IMR-90 (cell line): ENCODE results near the gene HMCN1.

Source experiments
- CHD1 ChIP-seq: IDR thresholded peaks from 2 replicates; pipeline ENCODE4 v1.6.1; 2012; ENCODE audit warnings: low read depth, low read length, improper control_type of control experiment
- FOS ChIP-seq: fragments of 150-350 bp; IDR thresholded peaks from 2 replicates; pipeline ENCODE4 v1.6.1; 2016; ENCODE audit warnings: low read depth, low read length
- NFE2L2 ChIP-seq: fragments of 150-350 bp; IDR thresholded peaks from 2 replicates; pipeline ENCODE4 v1.6.1; 2016; ENCODE audit warnings: low read depth, mild to moderate bottlenecking, low read length
- POLR2A ChIP-seq: IDR thresholded peaks from 2 replicates; pipeline ENCODE4 v1.6.1; 2012; ENCODE audit warnings: mild to moderate bottlenecking, low read depth, low read length
- RAD21 ChIP-seq: IDR thresholded peaks from 2 replicates; pipeline ENCODE4 v1.6.1; 2012; ENCODE audit warnings: low read length, improper control_type of control experiment
- RCOR1 ChIP-seq: IDR thresholded peaks from 2 replicates; pipeline ENCODE4 v1.6.1; 2012; ENCODE audit warnings: mild to moderate bottlenecking, low read length, improper control_type of control experiment; ENCODE audit not compliant: insufficient replicate concordance
- RFX5 ChIP-seq: IDR thresholded peaks from 2 replicates; pipeline ENCODE4 v1.8.0; 2012; ENCODE audit warnings: low read depth, mild to moderate bottlenecking, low read length, moderate library complexity
- SMC3 ChIP-seq: fragments of 150-350 bp; IDR thresholded peaks from 2 replicates; pipeline ENCODE4 v1.6.1; 2016; ENCODE audit warnings: low read depth, mild to moderate bottlenecking, antibody characterized with exemption, low read length, moderate library complexity
- TF ChIP-seq, protein P1 (sequence below): conservative IDR thresholded peaks from 2 replicates; pipeline ENCODE4 v1.5.1; 2012; ENCODE audit warnings: mild to moderate bottlenecking, low read depth, low read length, improper control_type of control experiment
- TF ChIP-seq, protein P2 (sequence below): fragments of 150-350 bp; IDR thresholded peaks from 2 replicates; pipeline ENCODE4 v1.6.1; 2017; ENCODE audit warnings: mild to moderate bottlenecking, antibody characterized with exemption, low read length, low read depth

DNA sequence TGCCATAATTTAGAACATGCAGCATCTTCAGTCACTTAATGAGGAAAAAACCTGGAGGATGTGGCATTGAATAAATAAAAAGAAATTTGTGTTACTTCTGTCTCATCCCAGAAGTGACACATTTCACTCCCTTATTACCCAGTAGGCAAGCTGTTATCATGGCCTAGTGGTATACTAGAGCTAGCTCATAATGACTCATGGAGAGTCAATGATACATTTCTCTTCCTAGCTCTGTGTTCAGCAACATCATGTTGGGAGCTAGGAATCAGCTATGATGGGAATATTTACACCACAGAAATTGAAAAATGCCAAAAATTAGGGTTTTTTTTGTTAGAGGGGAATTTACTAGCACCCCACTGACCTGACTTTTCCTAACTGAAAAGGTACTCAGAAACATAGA is 182.7 kb downstream of the HMCN1 start:
- TF ChIP-seq, protein P1, sequence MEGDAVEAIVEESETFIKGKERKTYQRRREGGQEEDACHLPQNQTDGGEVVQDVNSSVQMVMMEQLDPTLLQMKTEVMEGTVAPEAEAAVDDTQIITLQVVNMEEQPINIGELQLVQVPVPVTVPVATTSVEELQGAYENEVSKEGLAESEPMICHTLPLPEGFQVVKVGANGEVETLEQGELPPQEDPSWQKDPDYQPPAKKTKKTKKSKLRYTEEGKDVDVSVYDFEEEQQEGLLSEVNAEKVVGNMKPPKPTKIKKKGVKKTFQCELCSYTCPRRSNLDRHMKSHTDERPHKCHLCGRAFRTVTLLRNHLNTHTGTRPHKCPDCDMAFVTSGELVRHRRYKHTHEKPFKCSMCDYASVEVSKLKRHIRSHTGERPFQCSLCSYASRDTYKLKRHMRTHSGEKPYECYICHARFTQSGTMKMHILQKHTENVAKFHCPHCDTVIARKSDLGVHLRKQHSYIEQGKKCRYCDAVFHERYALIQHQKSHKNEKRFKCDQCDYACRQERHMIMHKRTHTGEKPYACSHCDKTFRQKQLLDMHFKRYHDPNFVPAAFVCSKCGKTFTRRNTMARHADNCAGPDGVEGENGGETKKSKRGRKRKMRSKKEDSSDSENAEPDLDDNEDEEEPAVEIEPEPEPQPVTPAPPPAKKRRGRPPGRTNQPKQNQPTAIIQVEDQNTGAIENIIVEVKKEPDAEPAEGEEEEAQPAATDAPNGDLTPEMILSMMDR, result no peak
- TF ChIP-seq FOS (no peak), POLR2A (no peak), SMC3 (no peak), NFE2L2 (no peak), RCOR1 (no peak), CHD1 (no peak), RFX5 (no peak), RAD21 (no peak)
- TF ChIP-seq, protein P2, sequence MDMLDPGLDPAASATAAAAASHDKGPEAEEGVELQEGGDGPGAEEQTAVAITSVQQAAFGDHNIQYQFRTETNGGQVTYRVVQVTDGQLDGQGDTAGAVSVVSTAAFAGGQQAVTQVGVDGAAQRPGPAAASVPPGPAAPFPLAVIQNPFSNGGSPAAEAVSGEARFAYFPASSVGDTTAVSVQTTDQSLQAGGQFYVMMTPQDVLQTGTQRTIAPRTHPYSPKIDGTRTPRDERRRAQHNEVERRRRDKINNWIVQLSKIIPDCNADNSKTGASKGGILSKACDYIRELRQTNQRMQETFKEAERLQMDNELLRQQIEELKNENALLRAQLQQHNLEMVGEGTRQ, result no peak
